ENCODE measurements around the gene PKLR. TPM values are rescaled to one million over a fixed set of nuclear protein-coding genes. Genes with fewer than 3 reads are reported as not detected.

The PKLR gene
- total and polyA plus RNA-seq, 12 donors: 0.11 TPM; not detected in 11

- 91 to 95% methylated on average over 5 of the region's 5 CpGs for WGBS, 2 donors
- H3K9me3 ChIP-seq: no peaks in the 10 kb centered on the region
- H3K27me3 ChIP-seq: no peaks in the 10 kb centered on the region
- H3K36me3 ChIP-seq: peaks cover 0 to 68% (median 39%) of the 10 kb centered on the region in 9 donors
- no peak overlapping the region for H3K4me3 ChIP-seq
- H3K4me1 ChIP-seq: peaks cover 3 to 37% (median 27%) of the 10 kb centered on the region in 9 donors
- H3K27ac ChIP-seq: no peak overlapping the region
- no peak for DNase-seq
- no peak for TF ChIP-seq CTCF (IDR thresholded peaks at IDR 0.05)
- intact Hi-C loops (cut with DNase I): no loop called here
- no peak for ATAC-seq
Measured at GRCh38 chr1:155260276-155260675, 41.0 kb downstream of the PKLR start.

- no peak for TF ChIP-seq CTCF (IDR thresholded peaks at IDR 0.05)
- Histone ChIP-seq H3K36me3 (peaks cover 0 to 42% (median 19%) of the 10 kb centered on the region in 9 donors), H3K27ac (peak overlapping the region; percentile 90 to 100 (median 98)), H3K9me3 (no peaks in the 10 kb centered on the region), H3K4me3 (peak overlapping the region in 9 of 10 donors; percentile 64 to 99 (median 92)), H3K4me1 (peaks cover 8 to 45% (median 32%) of the 10 kb centered on the region in 9 donors), H3K27me3 (no peaks in the 10 kb centered on the region)
- DNase-seq: no peak
- peak in 5 of 8 donors; percentile 1 to 8 (median 1) for ATAC-seq
- intact Hi-C loops (cut with DNase I): loop anchor here in 1 of 10 donors (10.0 kb wide), 1 partner anchor 339 kb away; no protein-coding TSS in a partner anchor
- WGBS, 2 donors: 75 to 76% methylated on average over 20 of the region's 20 CpGs
Measured at GRCh38 chr1:155256058-155256852, 45.0 kb downstream of the PKLR start.

- peak; percentile 88 to 95 (median 91) for ATAC-seq
Measured at GRCh38 chr1:155255243-155256007, 45.8 kb downstream of the PKLR start, which contains the start of gene ENTREP3. TSS of gene ENTREP3 (minus strand) at chr1:155255483. CDS start at chr1:155254877, 606 bp downstream.

More at GRCh38 chr1:155255243-155256007, 45.8 kb downstream of the PKLR start, which contains the start of gene ENTREP3:
- peak; percentile 91 for DNase-seq
- Histone ChIP-seq H3K4me3 (peak within 1 kb of the TSS; percentile 64 to 99 (median 92)), H3K9me3 (no peaks in the 10 kb centered on the region), H3K4me1 (peaks cover 10 to 45% (median 32%) of the 10 kb centered on the region in 9 donors), H3K36me3 (peaks cover 0 to 41% (median 19%) of the 10 kb centered on the region in 9 donors), H3K27ac (peak within 1 kb of the TSS; percentile 90 to 100 (median 98)), H3K27me3 (no peaks in the 10 kb centered on the region)
- WGBS, 2 donors: 1 to 3% methylated on average over 42 to 54 of the region's 54 CpGs
- intact Hi-C loops (cut with DNase I): loop anchor here in 3 of 10 donors (1.0 to 10.0 kb wide), 3 partner anchors 53 to 339 kb away; partner anchors contain the start of gene FDPS (in 1 of the 3)
- peak in 1 of 9 donors; percentile 10 for TF ChIP-seq CTCF (IDR thresholded peaks at IDR 0.05)
